ENCODE data around the gene C1QL1.
"Not testable (repeated sequence)": the region's sequence is repeated elsewhere in the genome, so short reads cannot be mapped to it uniquely, and the experiment has no call there.

Gene C1QL1

GRCh38 chr17:44965481-44966234, 2.4 kb downstream of the C1QL1 start:
- FAIRE-seq (no peak), DNase-seq (ENCODE audit: low spot score) (no peak)

GRCh38 chr17:44961921-44962350, 6.2 kb downstream of the C1QL1 start:
- no peak for FAIRE-seq
- no peak for DNase-seq (ENCODE audit: low spot score)

- FAIRE-seq (peak; percentile 37), DNase-seq (ENCODE audit: low spot score) (no peak)
Measured at GRCh38 chr17:44960691-44961090, 7.4 kb downstream of the C1QL1 start.

- no peak for FAIRE-seq
- no peak for DNase-seq (ENCODE audit: low spot score)
Measured at GRCh38 chr17:44959821-44960531, 8.1 kb downstream of the C1QL1 start.

- DNase-seq (ENCODE audit: low spot score): no peak
- FAIRE-seq: no peak
Measured at GRCh38 chr17:44956998-44957981, 10.8 kb downstream of the C1QL1 start.

- peak; percentile 20 for FAIRE-seq
- no peak for DNase-seq (ENCODE audit: low spot score)
Measured at GRCh38 chr17:44955674-44956425, 12.3 kb downstream of the C1QL1 start.

GRCh38 chr17:44952946-44953475, 15.1 kb downstream of the C1QL1 start:
- no peak for DNase-seq (ENCODE audit: low spot score)
- FAIRE-seq: no peak

- no peak for FAIRE-seq
- DNase-seq (ENCODE audit: low spot score): no peak
Measured at GRCh38 chr17:44948315-44948795, 19.7 kb downstream of the C1QL1 start.

- FAIRE-seq (peak; percentile 80), DNase-seq (ENCODE audit: low spot score) (peak; percentile 98)
Measured at GRCh38 chr17:44947461-44948314, 20.4 kb downstream of the C1QL1 start, which contains the start of gene KIF18B. Gene KIF18B (minus strand): TSS chr17:44947773. CDS start chr17:44936344, 11,429 bp downstream.

GRCh38 chr17:44945652-44946051, 22.5 kb downstream of the C1QL1 start:
- not testable (repeated sequence) for DNase-seq (ENCODE audit: low spot score); FAIRE-seq

GRCh38 chr17:44942456-44942855, 25.6 kb downstream of the C1QL1 start:
- DNase-seq (ENCODE audit: low spot score) (no peak), FAIRE-seq (no peak)

- DNase-seq (ENCODE audit: low spot score): no peak
- FAIRE-seq: no peak
Measured at GRCh38 chr17:44941712-44942331, 26.3 kb downstream of the C1QL1 start.

- FAIRE-seq: no peak
- DNase-seq (ENCODE audit: low spot score): no peak
Measured at GRCh38 chr17:44940768-44941167, 27.3 kb downstream of the C1QL1 start.

GRCh38 chr17:44940317-44940716, 27.8 kb downstream of the C1QL1 start:
- no peak for FAIRE-seq
- DNase-seq (ENCODE audit: low spot score): peak; percentile 70

- FAIRE-seq: no peak
Measured at GRCh38 chr17:44935116-44935515, 33.0 kb downstream of the C1QL1 start.

GRCh38 chr17:44934745-44935105, 33.4 kb downstream of the C1QL1 start:
- FAIRE-seq (no peak), DNase-seq (ENCODE audit: low spot score) (no peak)

More at GRCh38 chr17:44935116-44935515, 33.0 kb downstream of the C1QL1 start:
- DNase-seq (ENCODE audit: low spot score): no peak

GRCh38 chr17:44933824-44934744, 34.0 kb downstream of the C1QL1 start:
- DNase-seq (ENCODE audit: low spot score): no peak
- FAIRE-seq: peak; percentile 83

- FAIRE-seq (no peak), DNase-seq (ENCODE audit: low spot score) (no peak)
Measured at GRCh38 chr17:44932787-44933097, 35.4 kb downstream of the C1QL1 start.

Data from urothelium cell line (cell line).